Keratinocyte (primary cell): ENCODE results near the gene LPIN3.

Experiments
- CTCF ChIP-seq, 3 experiments: IDR thresholded peaks in 1 of 3; conservative IDR thresholded peaks in 1 of 3; optimal IDR thresholded peaks in 1 of 3; 2 replicates in 2 of 3; 3 replicates in 1 of 3; pipeline versions ENCODE3 to v1.5.1; 2011; ENCODE audit warnings: low read length in 3 of 3, mild to moderate bottlenecking in 3 of 3, moderate library complexity in 2 of 3, control low read depth in 1 of 3, inconsistent platforms in 1 of 3; ENCODE audit not compliant: insufficient read depth in 2 of 3; ENCODE audit errors: extremely low read depth in 1 of 3
- EZH2 ChIP-seq: IDR thresholded peaks from one replicate; pipeline ENCODE4 v1.6.1; 2012; ENCODE audit warnings: inconsistent platforms, mild to moderate bottlenecking, low read length, moderate library complexity

GRCh38 chr20:41300886-41301285, 39.7 kb upstream of the LPIN3 start:
- TF ChIP-seq CTCF (optimal IDR thresholded peaks at IDR 0.05 in 1 of 3, IDR thresholded peaks at IDR 0.05 in 1 of 3, conservative IDR thresholded peaks at IDR 0.05 in 1 of 3; ENCODE audit: extremely low read depth in 1 of 3, insufficient read depth in 2 of 3, low read length in 3 of 3): no peak
- no peak for TF ChIP-seq EZH2
